Stomach (tissue), 9 donors: ENCODE data around the gene SGPP1. TPM values are rescaled to one million over a fixed set of nuclear protein-coding genes. Genes with fewer than 3 reads are reported as not detected.

Source experiments
- DNase-seq, 2 donors: peaks; one replicate each; pipeline versions ENCODE4 v3.0.0 to v3.0.0-alpha.2; 2013 to 2019
- H3K27ac ChIP-seq, 5 donors: fragments of 200-600 bp in 4 of 5; sonication (generic) in 4 of 5; one replicate each; pipeline ENCODE4 v1.5.1; 2013 to 2019; ENCODE audit warnings: mild to moderate bottlenecking in 1 of 5, moderate library complexity in 1 of 5
- H3K27me3 ChIP-seq, 3 donors: fragments of 200-600 bp; sonication (generic); one replicate each; pipeline ENCODE4 v1.5.1; 2017 to 2019; ENCODE audit warnings: mixed run types in 1 of 3
- H3K36me3 ChIP-seq, 4 donors: fragments of 200-600 bp; sonication (generic); 1 replicate in 3 of 4; 2 replicates in 1 of 4; pipeline ENCODE4 v1.5.1; 2016 to 2019
- H3K4me1 ChIP-seq, 4 donors: fragments of 200-600 bp; sonication (generic); one replicate each; pipeline ENCODE4 v1.5.1; 2016 to 2019
- H3K4me3 ChIP-seq, 4 donors: fragments of 200-600 bp; sonication (generic) in 3 of 4; one replicate each; pipeline ENCODE4 v1.5.1; 2016 to 2019; ENCODE audit warnings: mild to moderate bottlenecking in 1 of 4
- H3K9me3 ChIP-seq, 4 donors: fragments of 200-600 bp; sonication (generic); one replicate each; pipeline ENCODE4 v1.5.1; 2016 to 2019
- CTCF ChIP-seq, 7 experiments: fragments of 450-650 bp in 4 of 7; fragments of 200-600 bp in 3 of 7; sonication (generic) in 3 of 7; IDR thresholded peaks; one replicate each; pipeline ENCODE4 v1.5.1; 2016 to 2019; ENCODE audit warnings: antibody characterized with exemption in 7 of 7, control low read depth in 2 of 7, mild to moderate bottlenecking in 1 of 7
- EP300 ChIP-seq: sonication (generic); formaldehyde crosslinking; IDR thresholded peaks from one replicate; pipeline ENCODE4 v1.6.1; 2017; ENCODE audit warnings: antibody characterized with exemption
- POLR2A ChIP-seq, 4 donors: fragments of 450-650 bp; IDR thresholded peaks; one replicate each; pipeline ENCODE4 v1.6.1; 2016; ENCODE audit warnings: antibody characterized with exemption in 4 of 4, control low read depth in 2 of 4, mild to moderate bottlenecking in 1 of 4, moderate library complexity in 1 of 4
- POLR2AphosphoS5 ChIP-seq, 3 donors: sonication (generic); formaldehyde crosslinking; IDR thresholded peaks; one replicate each; pipeline ENCODE4 v1.6.1; 2016; ENCODE audit warnings: antibody characterized with exemption in 3 of 3
- WGBS, 5 donors: extraction: QIAGEN DNeasy Blood & Tissue Kit in 3 of 5; methylation state at CpG; one replicate each; pipeline versions ENCODE4 v1.1.5 to v1.1.7; 2013 to 2018; 5-methylcytosine and 5-hydroxymethylcytosine counted together
- intact Hi-C: fragments of 100-400 bp; cut with DNase I; formaldehyde crosslinking; loops from one replicate; pipeline ENCODE4 v1.15.1; 2023; ENCODE audit warnings: low total_unique reads
- polyA plus RNA-seq, 3 donors: library from polyadenylated mRNA; stranded (reverse); fragments of 200-250 nt; gene quantifications; one replicate each; pipeline ENCODE4 v1.2.3, GENCODE V29; 2013
- total RNA-seq, 5 donors: library from RNA; depleted of rRNA; stranded (reverse); fragments of >200 nt; gene quantifications; one replicate each; pipeline versions ENCODE4 v1.1.0 to v1.2.3, GENCODE V29; 2014 to 2016
- donor health status: healthy with polysubstance abuse.
- donor health status: Bipolar disorder and iron deficiency.
- donor health status: healthy.

SGPP1 gene
- total and polyA plus RNA-seq, 8 donors, result 2.7 to 37.7 (median 16.6) TPM

- no peak overlapping the region for H3K27ac ChIP-seq
- H3K4me3 ChIP-seq, result peak overlapping the region in 1 of 4 donors; percentile 19
- 82 to 90% (median 86%) methylated on average over 26 of the region's 26 CpGs for WGBS, 5 donors
- no peaks in the 10 kb centered on the region for H3K9me3 ChIP-seq
- no peaks in the 10 kb centered on the region for H3K36me3 ChIP-seq
- peaks cover 0 to 14% (median 0%) of the 10 kb centered on the region in 4 donors for H3K4me1 ChIP-seq
- DNase-seq, result no peak
- intact Hi-C loops, result no loop called here
- TF ChIP-seq POLR2AphosphoS5 (IDR thresholded peaks at IDR 0.05), result no peak
- no peak for TF ChIP-seq CTCF (IDR thresholded peaks at IDR 0.05)
- no peak for TF ChIP-seq EP300
- TF ChIP-seq POLR2A (IDR thresholded peaks at IDR 0.05), result no peak
- H3K27me3 ChIP-seq, result no peaks in the 10 kb centered on the region
These were observed 33.7 kb upstream of the SGPP1 start for GRCh38 chr14:63761351-63762117.

GRCh38 chr14:63760014-63760413 is 32.1 kb upstream of the SGPP1 start:
- TF ChIP-seq POLR2AphosphoS5 (IDR thresholded peaks at IDR 0.05) (no peak), EP300 (no peak), POLR2A (IDR thresholded peaks at IDR 0.05) (no peak), CTCF (IDR thresholded peaks at IDR 0.05) (no peak)
- Histone ChIP-seq H3K36me3 (no peaks in the 10 kb centered on the region), H3K4me1 (peaks cover 0 to 14% (median 0%) of the 10 kb centered on the region in 4 donors), H3K9me3 (no peaks in the 10 kb centered on the region), H3K27me3 (no peaks in the 10 kb centered on the region), H3K27ac (peak overlapping the region in 3 of 5 donors; percentile 12 to 58 (median 36)), H3K4me3 (no peak overlapping the region)
- DNase-seq, result no peak
- intact Hi-C loops, result no loop called here
- 92 to 100% (median 95%) methylated on average over 1 of the region's 1 CpG for WGBS, 5 donors

- peak in 1 of 2 donors; percentile 30 for DNase-seq
- Histone ChIP-seq H3K27ac (peak overlapping the region in 3 of 5 donors; percentile 12 to 58 (median 36)), H3K27me3 (no peaks in the 10 kb centered on the region), H3K36me3 (no peaks in the 10 kb centered on the region), H3K9me3 (no peaks in the 10 kb centered on the region), H3K4me3 (no peak overlapping the region), H3K4me1 (peaks cover 0 to 14% (median 0%) of the 10 kb centered on the region in 4 donors)
- WGBS, 5 donors, result 31 to 43% (median 35%) methylated on average over 5 of the region's 5 CpGs
- intact Hi-C loops, result no loop called here
- TF ChIP-seq POLR2A (IDR thresholded peaks at IDR 0.05) (no peak), EP300 (no peak), CTCF (IDR thresholded peaks at IDR 0.05) (no peak), POLR2AphosphoS5 (IDR thresholded peaks at IDR 0.05) (no peak)
These were observed 31.6 kb upstream of the SGPP1 start for GRCh38 chr14:63759456-63759855.

- H3K4me3 ChIP-seq, result no peak overlapping the region
- no peaks in the 10 kb centered on the region for H3K9me3 ChIP-seq
- intact Hi-C loops, result no loop called here
- H3K27ac ChIP-seq, result no peak overlapping the region
- DNase-seq, result no peak
- no peaks in the 10 kb centered on the region for H3K27me3 ChIP-seq
- H3K4me1 ChIP-seq, result peaks cover 0 to 14% (median 0%) of the 10 kb centered on the region in 4 donors
- TF ChIP-seq POLR2A (IDR thresholded peaks at IDR 0.05), result no peak
- no peak for TF ChIP-seq POLR2AphosphoS5 (IDR thresholded peaks at IDR 0.05)
- no peak for TF ChIP-seq CTCF (IDR thresholded peaks at IDR 0.05)
- TF ChIP-seq EP300, result no peak
- no peaks in the 10 kb centered on the region for H3K36me3 ChIP-seq
These were observed 29.3 kb upstream of the SGPP1 start for GRCh38 chr14:63757211-63757610.
